ENCODE measurements around the gene RHOA. TPM values are rescaled to one million over a fixed set of nuclear protein-coding genes. Genes with fewer than 3 reads are reported as not detected.

Gene RHOA
- total and polyA plus RNA-seq, 2 of the 13 experiments (the other 11 are each of a cell fraction or from before 2014, with no cell fraction given) = 131 to 177 TPM

GRCh38 chr3:49411968-49412631 is at the start of gene RHOA, which contains the start of gene TCTA (continued):
- TF ChIP-seq ZNF18 (CRISPR knock-in tag; IDR thresholded peaks at IDR 0.05; ENCODE audit: insufficient replicate concordance) (no peak), PRDM4 (CRISPR knock-in tag; IDR thresholded peaks at IDR 0.05; ENCODE audit: borderline replicate concordance) (no peak), SMARCC2 (IDR thresholded peaks at IDR 0.05) (no peak), RXRB (CRISPR knock-in tag; IDR thresholded peaks at IDR 0.05; ENCODE audit: borderline replicate concordance) (peak; percentile 63; the same call in 1 of the 2 replicates), HNRNPH1 (optimal IDR thresholded peaks at IDR 0.05; ENCODE audit: low read depth, low read length) (no peak), ZNF282 (IDR thresholded peaks at IDR 0.05; ENCODE audit: partially characterized antibody) (no peak), ZNF672 (CRISPR knock-in tag; IDR thresholded peaks at IDR 0.05) (0 out of 2 replicates have a peak, but pooled peaks have one; percentile 44), ZNF543 (CRISPR knock-in tag; IDR thresholded peaks at IDR 0.05) (no peak; the same call in 1 of the 2 replicates), ZNF776 (CRISPR knock-in tag; IDR thresholded peaks at IDR 0.05) (peak; percentile 88), CHCHD3 (CRISPR knock-in tag; IDR thresholded peaks at IDR 0.05) (no peak), ZNF20 (CRISPR knock-in tag; IDR thresholded peaks at IDR 0.05) (0 out of 2 replicates have a peak, but pooled peaks have one; percentile 60), NFKB2 (CRISPR knock-in tag; IDR thresholded peaks at IDR 0.05; ENCODE audit: borderline replicate concordance) (peak; percentile 55; the same call in 1 of the 2 replicates), ZBTB2 (CRISPR knock-in tag; IDR thresholded peaks at IDR 0.05; ENCODE audit: low read depth) (no peak; the same call in 1 of the 2 replicates), ZFP41 (CRISPR knock-in tag; IDR thresholded peaks at IDR 0.05; ENCODE audit: borderline replicate concordance) (no peak), MXD3 (CRISPR knock-in tag; IDR thresholded peaks at IDR 0.05) (peak; percentile 58; the same call in 1 of the 2 replicates), ZNF101 (CRISPR knock-in tag; IDR thresholded peaks at IDR 0.05; ENCODE audit: borderline replicate concordance, low read depth) (no peak), MEF2D (CRISPR knock-in tag; IDR thresholded peaks at IDR 0.05) (peak; percentile 98), ZNF468 (CRISPR knock-in tag; IDR thresholded peaks at IDR 0.05) (no peak), IKZF1 (IDR thresholded peaks at IDR 0.05) (no peak), POLR2AphosphoS5 (IDR thresholded peaks at IDR 0.05; ENCODE audit: low read depth, low read length) (peak; percentile 99), SPEN (CRISPR knock-in tag; IDR thresholded peaks at IDR 0.05; ENCODE audit: low read depth) (peak; percentile 81), DRAP1 (CRISPR knock-in tag; IDR thresholded peaks at IDR 0.05) (peak; percentile 100), ZNF432 (CRISPR knock-in tag; IDR thresholded peaks at IDR 0.05; ENCODE audit: borderline replicate concordance) (no peak)
